NCI-H510A treated with DMSO at 0.1 percent for 48 hours (cell line): ENCODE measurements around the gene NR2C2AP.
A peak's percentile ranks its signal among the peaks of the same experiment; 100 is the strongest.

Experiments used
- DNase-seq: peaks from one replicate; lab custom pipeline; 2025; lab: John Stamatoyannopoulos, UW

Gene NR2C2AP

GRCh38 chr19:19214892-19215291 lies 11.7 kb upstream of the NR2C2AP start:
- no peak for DNase-seq

- peak; percentile 3 for DNase-seq
Measured at GRCh38 chr19:19214159-19214490, 10.9 kb upstream of the NR2C2AP start.

- DNase-seq, result no peak
Measured at GRCh38 chr19:19213426-19214158, 10.4 kb upstream of the NR2C2AP start.

- DNase-seq, result no peak
Measured at GRCh38 chr19:19212916-19213315, 9.7 kb upstream of the NR2C2AP start.

- peak; percentile 15 for DNase-seq
Measured at GRCh38 chr19:19211499-19212420, 8.5 kb upstream of the NR2C2AP start, which contains the start of gene NCAN. TSS of gene NCAN (plus strand) at chr19:19211958. CDS start at chr19:19216954, 4,996 bp downstream.

GRCh38 chr19:19209372-19209771 lies 6.2 kb upstream of the NR2C2AP start:
- peak; percentile 67 for DNase-seq

GRCh38 chr19:19207637-19208572 lies 4.7 kb upstream of the NR2C2AP start:
- no peak for DNase-seq

- no peak for DNase-seq
Measured at GRCh38 chr19:19206938-19207337, 3.7 kb upstream of the NR2C2AP start.

GRCh38 chr19:19205416-19206410 lies 2.5 kb upstream of the NR2C2AP start:
- DNase-seq, result no peak

GRCh38 chr19:19204181-19204580 lies 967 bp upstream of the NR2C2AP start:
- DNase-seq, result no peak

GRCh38 chr19:19202707-19203011 lies 555 bp downstream of the NR2C2AP start:
- no peak for DNase-seq

- no peak for DNase-seq
Measured at GRCh38 chr19:19201697-19202630, 1.2 kb downstream of the NR2C2AP start.

GRCh38 chr19:19193926-19194325 lies 9.3 kb downstream of the NR2C2AP start:
- no peak for DNase-seq

GRCh38 chr19:19192910-19193423 lies 10.2 kb downstream of the NR2C2AP start:
- no peak for DNase-seq

- DNase-seq, result peak; percentile 98
Measured at GRCh38 chr19:19192078-19192882, 10.9 kb downstream of the NR2C2AP start, which contains the start of the genes BORCS8 and RFXANK. TSS of gene BORCS8 (minus strand) at chr19:19192152. CDS start at chr19:19192117, 35 bp downstream. TSS of gene RFXANK (plus strand) at chr19:19192258. CDS start at chr19:19193947, 1,689 bp downstream.

GRCh38 chr19:19191768-19192077 lies 11.5 kb downstream of the NR2C2AP start:
- DNase-seq, result no peak

GRCh38 chr19:19186742-19187141 lies 16.5 kb downstream of the NR2C2AP start:
- DNase-seq, result no peak

- DNase-seq, result peak; percentile 17
Measured at GRCh38 chr19:19185853-19186740, 17.1 kb downstream of the NR2C2AP start.
